MM.1S (cell line): ENCODE data around the gene GPSM3.

Experiments
- DNase-seq: peaks from one replicate; pipeline ENCODE4 v3.0.0-alpha.2; 2015
- H2AFZ ChIP-seq: fragments of 300-600 bp; sonication (generic); 2 replicates; pipeline ENCODE4 v1.6.0; 2016; ENCODE audit warnings: antibody characterized with exemption, low read length
- H3F3A ChIP-seq: fragments of 300-600 bp; sonication (generic); 2 replicates; pipeline ENCODE4 v1.6.1; 2016; ENCODE audit warnings: mild to moderate bottlenecking, antibody characterized with exemption, low read length, moderate library complexity, mixed read lengths; ENCODE audit not compliant: insufficient read depth
- H3K27ac ChIP-seq: fragments of 300-600 bp; sonication (generic); 2 replicates; pipeline ENCODE4 v1.5.1; 2016; ENCODE audit warnings: mild to moderate bottlenecking, low read length
- H3K27me3 ChIP-seq: fragments of 300-600 bp; sonication (generic); replicated peaks from 2 replicates; pipeline ENCODE4 v1.6.0; 2016; ENCODE audit warnings: low read length; ENCODE audit not compliant: insufficient read depth
- H3K36me3 ChIP-seq: fragments of 300-600 bp; sonication (generic); replicated peaks from 2 replicates; pipeline ENCODE4 v1.6.1; 2016; ENCODE audit warnings: mild to moderate bottlenecking, low read length, mixed read lengths; ENCODE audit not compliant: insufficient read depth
- H3K4me1 ChIP-seq: fragments of 300-600 bp; sonication (generic); 2 replicates; pipeline ENCODE4 v1.6.1; 2016; ENCODE audit warnings: low read length, mixed read lengths
- H3K4me2 ChIP-seq: fragments of 300-600 bp; sonication (generic); 2 replicates; pipeline ENCODE4 v1.6.0; 2016; ENCODE audit warnings: low read depth, low read length
- H3K4me3 ChIP-seq: fragments of 300-600 bp; sonication (generic); 2 replicates; pipeline ENCODE4 v1.5.1; 2016; ENCODE audit warnings: low read length, mixed read lengths
- H3K79me2 ChIP-seq: fragments of 300-600 bp; sonication (generic); 2 replicates; pipeline ENCODE4 v1.6.1; 2016; ENCODE audit warnings: mixed run types, low read length, mixed read lengths
- H3K9ac ChIP-seq: fragments of 300-600 bp; sonication (generic); 2 replicates; pipeline ENCODE4 v1.6.1; 2016; ENCODE audit warnings: low read length, mixed read lengths
- H3K9me2 ChIP-seq: fragments of 300-600 bp; sonication (generic); replicated peaks from 2 replicates; pipeline ENCODE4 v1.6.1; 2016; ENCODE audit warnings: mild to moderate bottlenecking, low read length, mixed read lengths; ENCODE audit not compliant: insufficient read depth
- H3K9me3 ChIP-seq: fragments of 300-600 bp; sonication (generic); replicated peaks from 2 replicates; pipeline ENCODE4 v1.6.1; 2016; ENCODE audit warnings: mild to moderate bottlenecking, low read length, mixed read lengths; ENCODE audit not compliant: insufficient read depth
- H4K20me1 ChIP-seq: fragments of 300-600 bp; sonication (generic); 2 replicates; pipeline ENCODE4 v1.6.1; 2016; ENCODE audit warnings: mild to moderate bottlenecking, low read length, moderate library complexity, mixed read lengths; ENCODE audit not compliant: insufficient read depth
- EZH2 ChIP-seq: fragments of 300-600 bp; sonication (generic); optimal IDR thresholded peaks from 2 replicates; pipeline ENCODE3; 2017; ENCODE audit warnings: low read depth, mild to moderate bottlenecking, antibody characterized with exemption, low read length, mixed read lengths
- EZH2phosphoT487 ChIP-seq: fragments of 300-600 bp; sonication (generic); IDR thresholded peaks from 2 replicates; pipeline ENCODE4 v1.6.1; 2018; ENCODE audit warnings: antibody characterized with exemption, low read length
- TF ChIP-seq, protein P1 (sequence below): fragments of 300-600 bp; sonication (generic); IDR thresholded peaks from 2 replicates; pipeline ENCODE4 v1.5.1; 2016; ENCODE audit warnings: antibody characterized with exemption, low read length, mixed read lengths

Gene GPSM3

DNA sequence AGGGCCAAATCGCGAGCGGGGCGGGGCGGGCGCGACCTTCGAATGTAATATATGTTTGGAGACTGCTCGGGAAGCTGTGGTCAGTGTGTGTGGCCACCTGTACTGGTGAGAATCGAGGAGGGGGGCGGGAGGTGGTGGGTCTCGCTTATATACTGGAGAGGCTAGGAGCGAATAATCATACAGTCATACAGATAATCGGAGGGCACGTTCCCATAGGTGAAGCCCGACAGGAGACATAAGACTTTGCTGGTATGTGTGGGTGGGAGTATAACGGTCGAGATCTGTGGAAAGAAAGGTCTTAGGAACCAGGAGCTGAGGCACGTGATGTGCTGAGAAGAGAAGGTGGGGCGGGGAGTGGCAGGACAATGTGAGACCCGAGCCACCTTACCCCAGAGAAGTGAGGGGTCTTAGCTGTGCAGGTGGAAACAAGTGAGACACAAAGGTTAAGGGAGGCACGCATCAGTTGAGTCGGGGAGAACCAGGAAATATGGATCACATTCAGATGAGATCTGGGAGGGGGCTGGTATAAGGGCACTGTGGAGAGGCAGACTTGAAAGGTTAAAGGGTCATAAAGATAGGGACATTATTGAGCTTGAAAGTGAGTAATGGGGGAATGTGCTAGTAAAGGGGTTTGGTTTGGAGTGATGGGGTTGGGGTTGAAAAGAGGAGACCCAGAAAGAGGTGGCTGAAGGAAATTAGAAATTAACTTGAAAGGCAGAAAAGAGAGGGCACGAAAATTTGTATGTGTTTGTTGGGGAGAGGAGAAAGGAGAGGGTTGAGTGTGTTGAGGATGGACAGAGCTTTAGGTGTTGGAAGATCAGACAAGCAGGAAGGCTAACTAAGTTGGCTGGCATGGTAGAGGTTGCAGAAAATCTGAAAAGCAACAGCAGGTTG lies 13.6 kb downstream of the GPSM3 start:
- TF ChIP-seq, protein P1, sequence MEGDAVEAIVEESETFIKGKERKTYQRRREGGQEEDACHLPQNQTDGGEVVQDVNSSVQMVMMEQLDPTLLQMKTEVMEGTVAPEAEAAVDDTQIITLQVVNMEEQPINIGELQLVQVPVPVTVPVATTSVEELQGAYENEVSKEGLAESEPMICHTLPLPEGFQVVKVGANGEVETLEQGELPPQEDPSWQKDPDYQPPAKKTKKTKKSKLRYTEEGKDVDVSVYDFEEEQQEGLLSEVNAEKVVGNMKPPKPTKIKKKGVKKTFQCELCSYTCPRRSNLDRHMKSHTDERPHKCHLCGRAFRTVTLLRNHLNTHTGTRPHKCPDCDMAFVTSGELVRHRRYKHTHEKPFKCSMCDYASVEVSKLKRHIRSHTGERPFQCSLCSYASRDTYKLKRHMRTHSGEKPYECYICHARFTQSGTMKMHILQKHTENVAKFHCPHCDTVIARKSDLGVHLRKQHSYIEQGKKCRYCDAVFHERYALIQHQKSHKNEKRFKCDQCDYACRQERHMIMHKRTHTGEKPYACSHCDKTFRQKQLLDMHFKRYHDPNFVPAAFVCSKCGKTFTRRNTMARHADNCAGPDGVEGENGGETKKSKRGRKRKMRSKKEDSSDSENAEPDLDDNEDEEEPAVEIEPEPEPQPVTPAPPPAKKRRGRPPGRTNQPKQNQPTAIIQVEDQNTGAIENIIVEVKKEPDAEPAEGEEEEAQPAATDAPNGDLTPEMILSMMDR, result no peak
- no peak for TF ChIP-seq EZH2phosphoT487
- no peak for TF ChIP-seq EZH2
- DNase-seq, result no peak
- H4K20me1 ChIP-seq, result no peaks in the 10 kb centered on the region
- H2AFZ ChIP-seq, result peak overlapping the region; percentile 59
- peak overlapping the region; percentile 70 for H3K9ac ChIP-seq
- H3F3A ChIP-seq, result peaks cover 19% of the 10 kb centered on the region
- H3K4me2 ChIP-seq, result peak overlapping the region; percentile 97
- no peaks in the 10 kb centered on the region for H3K9me3 ChIP-seq
- no peaks in the 10 kb centered on the region for H3K27me3 ChIP-seq
- peaks cover 17% of the 10 kb centered on the region for H3K79me2 ChIP-seq
- no peaks in the 10 kb centered on the region for H3K36me3 ChIP-seq
- peak overlapping the region; percentile 82 for H3K4me3 ChIP-seq
- peak overlapping the region; percentile 96; the same call in 1 of the 2 replicates for H3K27ac ChIP-seq
- no peaks in the 10 kb centered on the region for H3K9me2 ChIP-seq
- H3K4me1 ChIP-seq, result peaks cover 21% of the 10 kb centered on the region

DNA sequence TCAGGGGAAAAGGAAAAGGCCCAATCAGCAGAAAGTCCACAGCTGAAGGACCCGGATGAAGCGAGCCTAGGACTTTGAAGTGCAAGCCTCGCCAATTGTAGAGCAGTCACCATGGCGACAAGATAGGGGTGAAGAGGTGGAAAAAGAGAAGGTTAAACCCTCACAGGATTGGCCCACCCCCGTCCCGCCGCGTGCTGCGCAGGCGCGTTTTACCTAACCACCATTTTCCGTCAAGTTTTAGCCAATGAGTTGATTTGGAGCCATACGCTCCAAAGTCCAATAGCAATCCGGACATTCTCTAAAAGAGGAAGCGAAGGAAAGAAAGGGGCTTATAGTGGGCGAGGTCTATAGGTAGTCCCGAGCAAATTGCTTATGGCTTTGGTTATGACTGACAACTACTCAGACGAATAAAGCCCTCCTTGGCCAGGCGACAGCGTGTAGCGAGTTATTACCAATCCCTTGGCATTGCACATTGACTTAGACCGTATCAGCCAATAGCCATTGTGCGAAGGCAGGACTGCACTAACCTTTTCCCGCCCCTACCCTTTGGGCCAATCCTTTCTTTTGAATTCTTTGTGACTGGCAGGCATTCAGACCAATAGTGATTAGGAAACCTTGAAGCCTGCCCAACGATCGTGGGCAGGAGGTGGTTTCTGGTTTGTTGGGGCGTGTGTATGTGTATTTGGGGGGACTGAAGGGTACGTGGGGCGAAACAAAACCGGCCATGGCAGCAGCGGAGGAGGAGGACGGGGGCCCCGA lies 14.5 kb downstream of the GPSM3 start, which contains the start of gene RNF5:
TSS of gene RNF5 (plus strand) at position 618 of the 759 bp plus-strand sequence. CDS start at position 725, 107 bp downstream.
- Histone ChIP-seq H3K79me2 (peaks cover 17% of the 10 kb centered on the region), H3K9ac (peak within 1 kb of the TSS; percentile 70), H2AFZ (peak within 1 kb of the TSS; percentile 79), H3K27me3 (no peaks in the 10 kb centered on the region), H3K36me3 (no peaks in the 10 kb centered on the region), H3K4me1 (peaks cover 21% of the 10 kb centered on the region), H3F3A (peaks cover 19% of the 10 kb centered on the region), H3K4me2 (peak within 1 kb of the TSS; percentile 97), H3K9me2 (no peaks in the 10 kb centered on the region), H4K20me1 (no peaks in the 10 kb centered on the region), H3K27ac (peak within 1 kb of the TSS; percentile 96), H3K9me3 (no peaks in the 10 kb centered on the region), H3K4me3 (peak within 1 kb of the TSS; percentile 82)
- TF ChIP-seq EZH2phosphoT487 (no peak), EZH2 (no peak)
- TF ChIP-seq, protein P1, result no peak
- DNase-seq, result peak; percentile 99

DNA sequence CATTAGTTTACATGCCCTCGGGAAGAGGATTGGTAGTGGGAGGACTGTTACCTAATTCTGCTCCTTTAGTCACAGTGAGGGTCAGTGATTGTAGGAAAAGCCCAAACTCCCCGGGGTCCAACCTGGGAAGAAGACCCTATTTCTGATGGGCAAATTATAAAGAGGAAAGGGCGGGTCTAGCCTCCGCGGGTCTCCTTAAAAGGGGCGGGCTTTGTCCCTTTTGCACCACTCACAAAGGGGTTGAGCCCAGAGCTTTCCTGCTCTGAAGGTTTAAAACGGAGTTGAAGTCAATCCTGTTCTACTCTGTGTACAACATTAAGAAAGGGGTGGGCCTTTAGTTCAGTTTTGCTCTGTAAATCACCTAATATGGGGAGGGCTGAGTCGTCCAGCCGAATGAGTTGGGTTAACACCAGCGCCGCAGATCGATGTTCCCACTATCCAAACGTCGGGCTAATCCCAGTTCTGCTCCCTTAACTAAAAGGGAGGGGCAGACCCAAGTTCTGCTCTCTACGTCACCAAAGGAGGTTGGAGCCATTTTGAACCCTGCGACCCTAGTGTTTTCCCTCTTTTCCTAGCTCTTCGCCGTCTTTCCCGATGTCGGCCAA lies 15.2 kb downstream of the GPSM3 start:
- TF ChIP-seq EZH2phosphoT487, result no peak
- TF ChIP-seq, protein P1, result no peak
- no peak for TF ChIP-seq EZH2
- peaks cover 19% of the 10 kb centered on the region for H3F3A ChIP-seq
- H4K20me1 ChIP-seq, result no peaks in the 10 kb centered on the region
- no peaks in the 10 kb centered on the region for H3K9me3 ChIP-seq
- peak; percentile 53 for DNase-seq
- H3K36me3 ChIP-seq, result no peaks in the 10 kb centered on the region
- H3K4me1 ChIP-seq, result peaks cover 21% of the 10 kb centered on the region
- H3K27ac ChIP-seq, result peak overlapping the region; percentile 96
- H2AFZ ChIP-seq, result peak overlapping the region; percentile 79
- peak overlapping the region; percentile 97 for H3K4me2 ChIP-seq
- peak overlapping the region; percentile 82 for H3K4me3 ChIP-seq
- H3K27me3 ChIP-seq, result no peaks in the 10 kb centered on the region
- no peaks in the 10 kb centered on the region for H3K9me2 ChIP-seq
- peaks cover 17% of the 10 kb centered on the region for H3K79me2 ChIP-seq
- peak overlapping the region; percentile 70 for H3K9ac ChIP-seq
